Endothelial cell of umbilical vein (primary cell): ENCODE results near the gene XRN2. TPM values are rescaled to one million over a fixed set of nuclear protein-coding genes. Genes with fewer than 3 reads are reported as not detected.

Experiments used
- BruUV-seq: library from RNA; stranded (reverse); fragments of 400-500 nt; replicated peaks from 2 replicates; lab custom pipeline; 2021; lab: Mats Ljungman, UMichigan
- CTCF ChIA-PET: fragments of 300-600, 350-600 bp; sonication (Branson Sonifier 250); formaldehyde crosslinking; loops from one replicate; lab custom pipeline; 2021; ENCODE audit warnings: antibody characterized with exemption, inconsistent platforms; lab: Charles Lee
- POLR2A ChIA-PET: fragments of 300-600, 350-600 bp; sonication (Branson Sonifier 250); formaldehyde crosslinking; loops from one replicate; lab custom pipeline; 2021; ENCODE audit warnings: antibody characterized with exemption, inconsistent platforms; lab: Charles Lee
- DNase-seq: peaks from one replicate; pipeline ENCODE4 v3.0.0-alpha.2; 2011; ENCODE audit warnings: low read depth, low spot score
- FAIRE-seq: peaks from 2 replicates; lab custom pipeline; 2011; peaks lifted over from hg19 to GRCh38; lab: Jason Lieb, UNC
- H2AFZ ChIP-seq: 2 replicates; pipeline ENCODE4 v1.6.0; 2012; ENCODE audit warnings: low read depth, low read length, control low read depth, inconsistent platforms
- H3K27ac ChIP-seq: 2 replicates; pipeline ENCODE4 v1.5.1; 2011; ENCODE audit warnings: low read depth, mild to moderate bottlenecking, control low read depth, low read length, moderate library complexity; ENCODE audit not compliant: insufficient read depth
- H3K27me3 ChIP-seq, 2 experiments: 2 replicates each; pipeline versions ENCODE4 v1.6.0 to v1.6.1; 2011; ENCODE audit warnings: low read length in 2 of 2, mixed read lengths in 1 of 2; ENCODE audit not compliant: control insufficient read depth in 2 of 2, insufficient read depth in 2 of 2
- H3K36me3 ChIP-seq, 2 experiments: 2 replicates in 1 of 2; 3 replicates in 1 of 2; pipeline ENCODE4 v1.5.1; 2011; ENCODE audit warnings: low read length in 2 of 2, mild to moderate bottlenecking in 1 of 2, moderate library complexity in 1 of 2; ENCODE audit not compliant: control insufficient read depth in 2 of 2, insufficient read depth in 2 of 2; ENCODE audit errors: extremely low read depth in 1 of 2
- H3K4me1 ChIP-seq: 3 replicates; pipeline ENCODE4 v1.5.1; 2011; ENCODE audit warnings: mild to moderate bottlenecking, low read length; ENCODE audit not compliant: control insufficient read depth, insufficient read depth; ENCODE audit errors: extremely low read depth
- H3K4me2 ChIP-seq: 2 replicates; pipeline ENCODE4 v1.6.1; 2011; ENCODE audit warnings: low read length, control low read depth, mixed read lengths; ENCODE audit not compliant: insufficient read depth
- H3K4me3 ChIP-seq, 3 experiments: fragments of 200-600 bp in 1 of 3; sonication (generic), shearing (Covaris generic) in 1 of 3; replicated peaks in 1 of 3; 2 replicates each; pipeline ENCODE4 v1.5.1; 2011 to 2016; ENCODE audit warnings: control low read depth in 3 of 3, low read length in 3 of 3, mild to moderate bottlenecking in 2 of 3, inconsistent platforms in 1 of 3, low read depth in 1 of 3, moderate library complexity in 1 of 3; ENCODE audit not compliant: insufficient read depth in 1 of 3
- H3K79me2 ChIP-seq: 2 replicates; pipeline ENCODE4 v1.6.0; 2012; ENCODE audit warnings: low read length, inconsistent platforms; ENCODE audit not compliant: control insufficient read depth, insufficient read depth
- H3K9ac ChIP-seq: replicated peaks from 2 replicates; pipeline ENCODE3; 2011; ENCODE audit warnings: low read length, control low read depth; ENCODE audit not compliant: insufficient read depth; ENCODE audit errors: extremely low read depth
- H3K9me1 ChIP-seq: replicated peaks from 3 replicates; pipeline ENCODE4 v1.6.0; 2011; ENCODE audit warnings: mild to moderate bottlenecking, low read length; ENCODE audit not compliant: control insufficient read depth, insufficient read depth; ENCODE audit errors: extremely low read depth
- H3K9me3 ChIP-seq: replicated peaks from 2 replicates; pipeline ENCODE4 v1.5.1; 2012; ENCODE audit warnings: low read length, inconsistent platforms; ENCODE audit not compliant: control insufficient read depth, insufficient read depth
- H4K20me1 ChIP-seq: replicated peaks from 2 replicates; pipeline ENCODE3; 2011; ENCODE audit warnings: mild to moderate bottlenecking, low read length; ENCODE audit not compliant: control insufficient read depth, insufficient read depth; ENCODE audit errors: extremely low read depth
- EZH2 ChIP-seq: IDR thresholded peaks from 2 replicates; pipeline ENCODE4 v1.6.1; 2012; ENCODE audit warnings: borderline replicate concordance, low read depth, mild to moderate bottlenecking, moderate library complexity, low read length, inconsistent platforms; ENCODE audit not compliant: severe bottlenecking
- FOS ChIP-seq: IDR thresholded peaks from 2 replicates; pipeline ENCODE4 v1.6.1; 2011; ENCODE audit warnings: mild to moderate bottlenecking, low read length, moderate library complexity, borderline replicate concordance; ENCODE audit not compliant: insufficient read depth
- GATA2 ChIP-seq: IDR thresholded peaks from 2 replicates; pipeline ENCODE4 v1.7.0; 2011; ENCODE audit warnings: low read depth, mild to moderate bottlenecking, moderate library complexity, mixed read lengths, low read length; ENCODE audit not compliant: insufficient read length, insufficient read depth
- JUN ChIP-seq: IDR thresholded peaks from 2 replicates; pipeline ENCODE4 v1.6.1; 2011; ENCODE audit warnings: borderline replicate concordance, low read depth; ENCODE audit not compliant: insufficient read length, insufficient read depth
- MYC ChIP-seq: IDR thresholded peaks from one replicate; pipeline ENCODE4 v1.6.1; 2011; ENCODE audit warnings: mild to moderate bottlenecking, low read depth, low read length
- POLR2A ChIP-seq: IDR thresholded peaks from 2 replicates; pipeline ENCODE4 v1.6.1; 2012; ENCODE audit warnings: low read depth, mild to moderate bottlenecking, control low read depth, low read length
- POLR2AphosphoS5 ChIP-seq: IDR thresholded peaks from 2 replicates; pipeline ENCODE4 v1.6.1; 2012; ENCODE audit warnings: low read depth, mild to moderate bottlenecking, control low read depth, low read length, moderate library complexity; ENCODE audit not compliant: insufficient read depth
- dilution Hi-C: fragments of 300-500 bp; cut with MboI; formaldehyde crosslinking; loops from one replicate; pipeline ENCODE4 v1.15.0; 2019; ENCODE audit warnings: low sequenced_read_pairs; ENCODE audit not compliant: extremely low pct_ligation_motif_present
- intact Hi-C: fragments of 100-400 bp; cut with micrococcal nuclease; formaldehyde crosslinking; loops from one replicate; pipeline ENCODE4 v1.10.0; 2022
- polyA plus RNA-seq, 4 experiments: library from polyadenylated mRNA; depleted of rRNA in 3 of 4; stranded (reverse) in 3 of 4; unstranded in 1 of 4; fragments of >200 nt; gene quantifications; 2 replicates each; pipeline versions ENCODE4 v1.2.1 to v1.2.3, GENCODE V29; 2011 to 2012; ENCODE audit warnings: missing spikeins in 1 of 4
- total RNA-seq: library from RNA; stranded (reverse); gene quantifications from 2 replicates; pipeline ENCODE4 v1.2.3, GENCODE V29; 2021
- TF ChIP-seq, protein P1 (sequence below): IDR thresholded peaks from 2 replicates; pipeline ENCODE4 v1.6.1; 2011; ENCODE audit not compliant: insufficient read depth, insufficient read length
- TF ChIP-seq, protein P2 (sequence below), 2 donors: IDR thresholded peaks; 1 replicate in 1 of 2; 2 replicates in 1 of 2; pipeline ENCODE4 v1.5.1; 2011; ENCODE audit warnings: low read length in 2 of 2, mild to moderate bottlenecking in 2 of 2, moderate library complexity in 2 of 2, control low read depth in 1 of 2, inconsistent platforms in 1 of 2, low read depth in 1 of 2; ENCODE audit not compliant: insufficient read depth in 1 of 2; ENCODE audit errors: extremely low read depth in 1 of 2

Gene XRN2
- total and polyA plus RNA-seq, 2 donors (not counting 3 experiments of a cell fraction or from before 2014, with no cell fraction given): 32.3 to 66.6 TPM

DNA sequence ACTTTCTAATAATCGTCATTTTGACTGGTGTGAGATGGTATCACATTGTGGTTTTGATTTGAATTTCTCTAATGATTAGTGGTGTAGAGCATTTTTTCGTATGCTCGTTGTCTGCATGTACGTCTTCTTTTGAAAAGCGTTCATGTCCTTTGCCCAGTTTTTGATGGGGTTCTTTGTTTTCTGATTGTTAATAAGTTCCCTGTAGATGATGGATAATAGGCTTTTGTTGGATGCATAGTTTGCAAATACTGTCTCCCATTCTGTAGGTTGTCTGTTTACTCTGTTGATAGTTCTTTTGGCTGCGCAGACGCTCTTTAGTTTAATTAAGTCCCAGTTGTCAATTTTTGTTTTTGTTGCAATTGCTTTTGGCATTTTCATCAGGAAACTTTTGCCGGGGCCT, 32.3 kb upstream of the XRN2 start:
- no TSS peak for BruUV-seq
- Histone ChIP-seq H3K9me1 (no peaks in the 10 kb centered on the region), H3K4me3 (no peak overlapping the region), H3K4me2 (no peak overlapping the region), H3K36me3 (no peaks in the 10 kb centered on the region), H3K79me2 (no peaks in the 10 kb centered on the region), H4K20me1 (no peaks in the 10 kb centered on the region), H3K9ac (no peak overlapping the region), H2AFZ (no peak overlapping the region), H3K9me3 (no peaks in the 10 kb centered on the region), H3K27ac (no peak overlapping the region), H3K27me3 (peaks cover 0 to 2% of the 10 kb centered on the region in 2 experiments), H3K4me1 (no peaks in the 10 kb centered on the region)
- POLR2A ChIA-PET: no interaction called here
- FAIRE-seq (no peak), DNase-seq (no peak)
- dilution Hi-C loops (no loop called here), intact Hi-C loops (no loop called here)
- TF ChIP-seq MYC: no peak
- TF ChIP-seq POLR2AphosphoS5: no peak
- TF ChIP-seq, protein P1, sequence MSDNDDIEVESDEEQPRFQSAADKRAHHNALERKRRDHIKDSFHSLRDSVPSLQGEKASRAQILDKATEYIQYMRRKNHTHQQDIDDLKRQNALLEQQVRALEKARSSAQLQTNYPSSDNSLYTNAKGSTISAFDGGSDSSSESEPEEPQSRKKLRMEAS: no peak
- TF ChIP-seq GATA2: no peak
- no peak for TF ChIP-seq FOS
- TF ChIP-seq, protein P2, sequence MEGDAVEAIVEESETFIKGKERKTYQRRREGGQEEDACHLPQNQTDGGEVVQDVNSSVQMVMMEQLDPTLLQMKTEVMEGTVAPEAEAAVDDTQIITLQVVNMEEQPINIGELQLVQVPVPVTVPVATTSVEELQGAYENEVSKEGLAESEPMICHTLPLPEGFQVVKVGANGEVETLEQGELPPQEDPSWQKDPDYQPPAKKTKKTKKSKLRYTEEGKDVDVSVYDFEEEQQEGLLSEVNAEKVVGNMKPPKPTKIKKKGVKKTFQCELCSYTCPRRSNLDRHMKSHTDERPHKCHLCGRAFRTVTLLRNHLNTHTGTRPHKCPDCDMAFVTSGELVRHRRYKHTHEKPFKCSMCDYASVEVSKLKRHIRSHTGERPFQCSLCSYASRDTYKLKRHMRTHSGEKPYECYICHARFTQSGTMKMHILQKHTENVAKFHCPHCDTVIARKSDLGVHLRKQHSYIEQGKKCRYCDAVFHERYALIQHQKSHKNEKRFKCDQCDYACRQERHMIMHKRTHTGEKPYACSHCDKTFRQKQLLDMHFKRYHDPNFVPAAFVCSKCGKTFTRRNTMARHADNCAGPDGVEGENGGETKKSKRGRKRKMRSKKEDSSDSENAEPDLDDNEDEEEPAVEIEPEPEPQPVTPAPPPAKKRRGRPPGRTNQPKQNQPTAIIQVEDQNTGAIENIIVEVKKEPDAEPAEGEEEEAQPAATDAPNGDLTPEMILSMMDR (IDR thresholded peaks at IDR 0.05; ENCODE audit: extremely low read depth in 1 of 2, insufficient read depth in 1 of 2, low read depth in 1 of 2, low read length in 2 of 2): no peak
- TF ChIP-seq EZH2: no peak
- no peak for TF ChIP-seq JUN
- no peak for TF ChIP-seq POLR2A
- CTCF ChIA-PET: no interaction called here
